NCI-H2081 treated with DMSO at 0.1 percent for 48 hours (cell line): ENCODE measurements around the gene VMP1.
"Not testable (repeated sequence)": the region's sequence is repeated elsewhere in the genome, so short reads cannot be mapped to it uniquely, and the experiment has no call there.

Experiments used
- DNase-seq: peaks from one replicate; lab custom pipeline; 2025; lab: John Stamatoyannopoulos, UW

The VMP1 gene

DNA sequence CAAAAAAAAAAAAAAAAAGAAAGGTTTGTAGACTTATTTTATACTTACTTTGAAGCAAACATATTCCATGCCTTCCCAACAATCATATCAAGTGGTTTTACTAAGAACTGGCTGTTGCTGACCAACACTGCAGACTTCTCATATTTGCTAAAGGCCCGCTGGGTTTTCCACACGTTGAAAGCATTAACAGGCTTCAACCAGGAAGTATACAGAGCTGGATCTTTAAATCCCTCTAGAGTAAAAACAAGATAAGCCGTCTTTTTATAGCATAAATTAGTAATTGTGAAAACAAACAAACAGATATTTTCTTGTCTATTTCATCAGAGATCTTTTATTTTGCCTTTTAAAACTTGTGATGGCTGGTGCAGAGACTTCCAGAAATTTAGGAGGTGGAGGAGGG lies 156.2 kb downstream of the VMP1 start:
- no peak for DNase-seq

GRCh38 chr17:59869941-59870218 lies 162.4 kb downstream of the VMP1 start:
- no peak for DNase-seq

- DNase-seq, result no peak
Observed at GRCh38 chr17:59870482-59870881, 163.0 kb downstream of the VMP1 start.

DNA sequence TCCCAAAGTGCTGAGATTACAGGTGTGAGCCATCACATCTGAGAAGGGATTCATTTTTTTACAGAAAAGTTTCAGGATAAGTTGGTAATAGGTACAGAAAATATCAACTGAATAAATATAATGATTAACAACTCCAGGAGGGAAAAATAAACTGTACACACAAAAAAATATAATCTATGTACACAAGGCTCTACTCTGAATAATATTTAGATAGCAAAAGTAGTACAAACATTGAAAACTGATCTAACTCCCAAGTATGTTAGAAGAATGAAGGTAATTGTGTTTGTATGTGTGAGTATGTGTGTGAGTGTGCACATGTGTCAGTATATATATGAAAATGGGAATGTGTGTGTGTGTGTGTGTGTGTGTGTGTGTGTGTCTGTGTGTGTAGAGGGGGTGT lies 164.9 kb downstream of the VMP1 start:
- DNase-seq, result no peak

- DNase-seq, result not testable (repeated sequence)
Observed at GRCh38 chr17:59873414-59873813, 166.0 kb downstream of the VMP1 start.

DNA sequence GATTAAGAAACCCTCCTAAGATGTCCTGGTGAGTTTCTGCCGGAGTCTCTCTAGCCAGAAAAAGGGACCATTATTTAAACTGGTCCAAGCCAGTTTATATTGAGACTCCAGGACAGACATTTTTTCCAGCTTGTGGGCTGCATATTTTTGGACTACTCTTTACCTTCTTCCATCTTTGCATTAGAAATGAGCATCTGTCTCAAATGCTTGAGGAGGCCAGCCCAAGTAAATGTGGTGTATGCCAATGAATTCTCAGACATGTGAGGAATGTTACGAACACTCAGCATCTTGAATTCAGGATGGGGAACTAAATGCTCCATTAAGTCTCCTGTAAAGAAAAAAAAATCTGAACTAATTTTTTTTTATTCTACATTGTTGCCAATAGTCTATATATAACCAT lies 166.9 kb downstream of the VMP1 start:
- DNase-seq, result no peak

DNA sequence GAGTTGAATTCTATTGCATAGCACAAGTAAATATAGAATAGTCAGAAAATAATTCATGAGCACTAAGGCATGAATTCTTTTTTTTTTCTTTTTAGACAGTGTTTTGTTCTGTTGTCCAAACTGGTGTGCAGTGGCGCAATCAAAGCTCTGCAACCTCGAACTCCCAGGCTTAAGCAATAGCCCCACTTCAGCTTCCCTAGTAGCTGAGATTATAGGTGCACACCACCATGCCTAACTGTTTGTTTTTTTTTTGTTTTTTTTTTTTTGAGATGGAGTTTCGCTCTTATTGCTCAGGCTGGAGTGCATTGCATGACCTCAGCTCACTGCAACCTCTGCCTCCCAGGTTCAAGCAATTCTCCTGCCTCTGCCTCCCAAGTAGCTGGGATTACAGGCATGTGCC lies 168.7 kb downstream of the VMP1 start:
- DNase-seq, result no peak

- no peak for DNase-seq
Observed at GRCh38 chr17:59877965-59878364, 170.5 kb downstream of the VMP1 start.

GRCh38 chr17:59878624-59879023 lies 171.2 kb downstream of the VMP1 start:
- no peak for DNase-seq

DNA sequence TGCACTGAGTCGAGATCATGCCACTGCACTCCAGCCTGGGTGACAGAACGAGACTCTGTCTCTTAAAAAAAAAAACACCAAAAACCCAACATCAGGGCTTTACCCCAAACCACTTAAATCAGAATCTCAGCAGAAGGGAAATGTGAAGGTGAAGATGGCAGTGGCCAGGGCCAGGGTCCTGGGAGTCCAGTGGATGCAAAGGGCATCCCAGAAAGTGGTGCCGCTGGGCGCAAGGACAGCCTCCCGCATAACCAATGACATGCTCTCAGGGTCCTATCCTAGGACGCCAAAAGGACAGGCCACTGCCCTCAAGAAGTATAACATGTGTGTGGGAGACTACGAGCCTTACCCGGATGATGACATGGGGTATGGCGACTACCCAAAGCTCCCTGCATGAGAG lies 177.4 kb downstream of the VMP1 start:
- no peak for DNase-seq

GRCh38 chr17:59888145-59888750 lies 180.8 kb downstream of the VMP1 start:
- DNase-seq, result no peak

DNA sequence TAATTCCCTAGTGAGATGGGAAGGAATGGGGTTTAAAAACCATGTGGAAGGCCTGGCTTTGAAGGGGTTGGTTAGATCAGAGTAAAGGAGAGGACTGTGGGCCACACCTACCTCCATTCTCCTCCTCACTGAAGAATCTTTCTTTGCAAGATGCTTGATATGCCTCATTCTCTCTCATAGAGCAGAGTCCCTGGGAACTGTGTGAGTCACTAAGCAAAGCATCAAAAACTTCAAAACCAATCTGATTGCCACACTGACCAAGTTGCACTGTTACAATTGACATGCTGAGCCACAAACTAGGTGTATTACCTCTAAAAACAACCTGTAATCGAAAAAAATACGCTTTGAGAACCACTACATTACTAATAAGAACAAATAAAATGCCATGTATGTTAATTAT lies 183.3 kb downstream of the VMP1 start:
- no peak for DNase-seq
